Hepatocyte (in vitro differentiated cells): Measurements from ENCODE around the gene MMP19. TPM values are rescaled to one million over a fixed set of nuclear protein-coding genes. Genes with fewer than 3 reads are reported as not detected.

Experiments used
- DNase-seq: peaks from one replicate; pipeline ENCODE4 v3.0.0-alpha.2; 2016; ENCODE audit warnings: low spot score
- H2AFZ ChIP-seq: fragments of 200-600 bp; sonication (generic); 2 replicates; pipeline ENCODE4 v1.6.0; 2016; ENCODE audit warnings: antibody characterized with exemption, mild to moderate bottlenecking
- H3K27ac ChIP-seq: fragments of 200-600 bp; sonication (generic); 2 replicates; pipeline ENCODE4 v1.5.1; 2016; ENCODE audit warnings: mild to moderate bottlenecking
- H3K27me3 ChIP-seq: fragments of 200-600 bp; sonication (generic); 2 replicates; pipeline ENCODE4 v1.6.1; 2016
- H3K36me3 ChIP-seq: fragments of 200-600 bp; sonication (generic); replicated peaks from 2 replicates; pipeline ENCODE4 v1.5.1; 2016; ENCODE audit warnings: low read depth; ENCODE audit not compliant: insufficient read depth
- H3K4me1 ChIP-seq: fragments of 200-600 bp; sonication (generic); 2 replicates; pipeline ENCODE4 v1.5.1; 2016; ENCODE audit warnings: mild to moderate bottlenecking, moderate library complexity; ENCODE audit not compliant: insufficient read depth
- H3K4me2 ChIP-seq: fragments of 200-600 bp; sonication (generic); 2 replicates; pipeline ENCODE4 v1.6.0; 2016
- H3K4me3 ChIP-seq: fragments of 200-600 bp; sonication (generic); 2 replicates; pipeline ENCODE4 v1.5.1; 2016; ENCODE audit warnings: mild to moderate bottlenecking
- H3K79me2 ChIP-seq: fragments of 200-600 bp; sonication (generic); 2 replicates; pipeline ENCODE4 v1.6.0; 2017; ENCODE audit warnings: mild to moderate bottlenecking
- H3K9me2 ChIP-seq: fragments of 200-600 bp; sonication (generic); replicated peaks from 2 replicates; pipeline ENCODE4 v1.6.0; 2017; ENCODE audit warnings: mild to moderate bottlenecking; ENCODE audit not compliant: insufficient read depth
- H3K9me3 ChIP-seq: fragments of 200-600 bp; sonication (generic); 2 replicates; pipeline ENCODE4 v1.5.1; 2016; ENCODE audit warnings: low read depth, mild to moderate bottlenecking
- H4K20me1 ChIP-seq: fragments of 200-600 bp; sonication (generic); 2 replicates; pipeline ENCODE4 v1.6.0; 2016; ENCODE audit warnings: mild to moderate bottlenecking; ENCODE audit not compliant: insufficient read depth, poor library complexity, severe bottlenecking
- CTCF ChIP-seq: fragments of 200-600 bp; sonication (generic); IDR thresholded peaks from 2 replicates; pipeline ENCODE4 v1.5.1; 2016; ENCODE audit warnings: antibody characterized with exemption, mild to moderate bottlenecking; ENCODE audit not compliant: poor library complexity
- EZH2 ChIP-seq: fragments of 200-600 bp; sonication (generic); IDR thresholded peaks from 2 replicates; pipeline ENCODE4 v1.6.1; 2016; ENCODE audit warnings: antibody characterized with exemption, mild to moderate bottlenecking, borderline replicate concordance
- EZH2phosphoT487 ChIP-seq: fragments of 200-600 bp; sonication (generic); IDR thresholded peaks from one replicate; pipeline ENCODE4 v1.6.1; 2018; ENCODE audit warnings: antibody characterized with exemption, mild to moderate bottlenecking, low read depth, moderate library complexity; ENCODE audit not compliant: unreplicated experiment, severe bottlenecking
- WGBS: methylation state at CpG from one replicate; pipeline ENCODE4 v1.1.6; 2016; ENCODE audit warnings: low lambda C conversion rate; ENCODE audit errors: missing lambda C conversion rate; 5-methylcytosine and 5-hydroxymethylcytosine counted together
- polyA plus RNA-seq: library from polyadenylated mRNA; unstranded; fragments of >200 nt; fragmentation: Nextera tagmentation; extraction: Ambion mirVana; gene quantifications from 2 replicates; pipeline ENCODE4 v1.2.1, GENCODE V29; 2016
- total RNA-seq: library from RNA; depleted of rRNA; stranded (reverse); fragments of >200 nt; gene quantifications from 2 replicates; pipeline ENCODE4 v1.2.3, GENCODE V29; 2014

The MMP19 gene
- total and polyA plus RNA-seq, 2 experiments from 2014 or later = 6.4 to 10.8 TPM

GRCh38 chr12:55845785-55846496 is 3.2 kb upstream of the MMP19 start:
- Histone ChIP-seq H3K9me2 (no peaks in the 10 kb centered on the region), H3K79me2 (no peaks in the 10 kb centered on the region), H4K20me1 (no peaks in the 10 kb centered on the region), H3K36me3 (no peaks in the 10 kb centered on the region), H3K9me3 (no peaks in the 10 kb centered on the region), H3K27me3 (no peaks in the 10 kb centered on the region), H3K27ac (peak overlapping the region; percentile 15), H3K4me2 (no peak overlapping the region), H2AFZ (no peak overlapping the region), H3K4me3 (no peak overlapping the region), H3K4me1 (peaks cover 15% of the 10 kb centered on the region)
- no peak for TF ChIP-seq CTCF
- no peak for TF ChIP-seq EZH2phosphoT487
- TF ChIP-seq EZH2 = no peak
- WGBS = 92% methylated on average over 7 of the region's 7 CpGs
- no peak for DNase-seq

- no peak for DNase-seq
- no peaks in the 10 kb centered on the region for H3K9me3 ChIP-seq
- no peak for TF ChIP-seq EZH2phosphoT487
- TF ChIP-seq CTCF = no peak
- TF ChIP-seq EZH2 = no peak
- 94% methylated on average over 5 of the region's 5 CpGs for WGBS
- no peaks in the 10 kb centered on the region for H3K9me2 ChIP-seq
- H3K4me2 ChIP-seq = no peak overlapping the region
- peaks cover 15% of the 10 kb centered on the region for H3K4me1 ChIP-seq
- no peak overlapping the region for H3K4me3 ChIP-seq
- H2AFZ ChIP-seq = no peak overlapping the region
- H3K79me2 ChIP-seq = no peaks in the 10 kb centered on the region
- H3K27ac ChIP-seq = no peak overlapping the region
- H3K27me3 ChIP-seq = no peaks in the 10 kb centered on the region
- H4K20me1 ChIP-seq = no peaks in the 10 kb centered on the region
- H3K36me3 ChIP-seq = no peaks in the 10 kb centered on the region
These were observed 2.6 kb upstream of the MMP19 start for GRCh38 chr12:55845361-55845760.

GRCh38 chr12:55844961-55845360 is 2.2 kb upstream of the MMP19 start:
- WGBS = 93% methylated on average over 4 of the region's 4 CpGs
- H3K79me2 ChIP-seq = no peaks in the 10 kb centered on the region
- no peaks in the 10 kb centered on the region for H3K9me3 ChIP-seq
- no peak for DNase-seq
- no peaks in the 10 kb centered on the region for H3K9me2 ChIP-seq
- no peaks in the 10 kb centered on the region for H3K27me3 ChIP-seq
- H3K27ac ChIP-seq = no peak overlapping the region
- no peak overlapping the region for H2AFZ ChIP-seq
- H3K4me3 ChIP-seq = no peak overlapping the region
- H4K20me1 ChIP-seq = no peaks in the 10 kb centered on the region
- H3K4me2 ChIP-seq = no peak overlapping the region
- TF ChIP-seq CTCF (no peak), EZH2 (no peak), EZH2phosphoT487 (no peak)
- H3K4me1 ChIP-seq = peaks cover 15% of the 10 kb centered on the region
- H3K36me3 ChIP-seq = no peaks in the 10 kb centered on the region
